ENCODE data around the gene PCGF1. TPM values are rescaled to one million over a fixed set of nuclear protein-coding genes. Genes with fewer than 3 reads are reported as not detected.

The PCGF1 gene
- total and polyA plus RNA-seq, 2 experiments from 2014 or later, result 10.9 to 13.4 TPM

DNA sequence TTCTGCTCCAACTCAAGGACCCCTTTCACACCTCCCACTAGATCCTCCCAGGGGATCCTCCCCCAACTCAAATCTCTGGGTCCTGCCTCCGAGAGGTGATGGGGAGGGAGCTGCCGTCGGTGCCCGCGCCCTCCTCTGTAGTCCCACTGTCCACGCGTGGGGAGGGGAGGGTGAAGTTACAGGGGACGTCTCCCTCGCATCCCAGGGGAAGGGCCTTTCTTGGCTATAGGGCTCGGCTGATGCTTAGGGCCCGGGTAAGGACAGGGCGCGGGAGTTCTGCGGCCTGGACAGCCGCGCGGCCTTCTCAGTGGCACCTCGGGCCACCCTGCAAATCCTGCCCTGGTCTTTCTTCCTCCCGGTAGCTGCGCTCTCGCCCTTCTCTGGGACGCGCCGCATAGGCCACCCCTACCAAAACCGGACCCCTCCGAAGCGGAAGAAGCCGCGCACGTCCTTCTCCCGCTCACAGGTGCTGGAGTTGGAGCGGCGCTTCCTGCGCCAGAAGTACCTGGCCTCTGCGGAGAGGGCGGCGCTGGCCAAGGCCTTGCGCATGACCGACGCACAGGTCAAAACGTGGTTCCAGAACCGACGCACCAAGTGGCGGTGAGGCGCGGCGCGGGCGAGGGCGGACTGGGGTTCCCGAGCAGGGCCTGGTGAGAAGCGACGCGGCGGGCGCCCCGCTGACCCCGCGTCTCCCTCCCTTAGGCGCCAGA is 7.9 kb upstream of the PCGF1 start:
- peaks cover 11% of the 10 kb centered on the region for H3K4me1 Mint-ChIP-seq
- no peak overlapping the region for H3K27ac Mint-ChIP-seq
- peak overlapping the region; percentile 70 for H3K4me3 Mint-ChIP-seq
- peak overlapping the region; percentile 57 for H3K4me3 ChIP-seq
- H3F3A ChIP-seq (replicated peaks; ENCODE audit: low read depth), result peaks cover 5% of the 10 kb centered on the region; the same call in 1 of the 2 replicates
- TF ChIP-seq POLR2AphosphoS5 (IDR thresholded peaks at IDR 0.05; ENCODE audit: low read depth) (no peak), EZH2 (IDR thresholded peaks at IDR 0.05; ENCODE audit: low read depth, unreplicated experiment) (peak; percentile 93), NANOG (IDR thresholded peaks at IDR 0.05; ENCODE audit: borderline replicate concordance) (no peak), ZNF331 (CRISPR knock-in tag; IDR thresholded peaks at IDR 0.05; ENCODE audit: low read depth) (no peak), ZNF114 (CRISPR knock-in tag; IDR thresholded peaks at IDR 0.05) (no peak), EZH2phosphoT487 (IDR thresholded peaks at IDR 0.05; ENCODE audit: unreplicated experiment) (peak; percentile 68), JUNB (IDR thresholded peaks at IDR 0.05; ENCODE audit: unreplicated experiment) (no peak), CREB1 (CRISPR knock-in tag; IDR thresholded peaks at IDR 0.05; ENCODE audit: low read depth) (peak; percentile 45), STAT1 (IDR thresholded peaks at IDR 0.05; ENCODE audit: unreplicated experiment) (no peak)
- TF ChIP-seq, protein P1, sequence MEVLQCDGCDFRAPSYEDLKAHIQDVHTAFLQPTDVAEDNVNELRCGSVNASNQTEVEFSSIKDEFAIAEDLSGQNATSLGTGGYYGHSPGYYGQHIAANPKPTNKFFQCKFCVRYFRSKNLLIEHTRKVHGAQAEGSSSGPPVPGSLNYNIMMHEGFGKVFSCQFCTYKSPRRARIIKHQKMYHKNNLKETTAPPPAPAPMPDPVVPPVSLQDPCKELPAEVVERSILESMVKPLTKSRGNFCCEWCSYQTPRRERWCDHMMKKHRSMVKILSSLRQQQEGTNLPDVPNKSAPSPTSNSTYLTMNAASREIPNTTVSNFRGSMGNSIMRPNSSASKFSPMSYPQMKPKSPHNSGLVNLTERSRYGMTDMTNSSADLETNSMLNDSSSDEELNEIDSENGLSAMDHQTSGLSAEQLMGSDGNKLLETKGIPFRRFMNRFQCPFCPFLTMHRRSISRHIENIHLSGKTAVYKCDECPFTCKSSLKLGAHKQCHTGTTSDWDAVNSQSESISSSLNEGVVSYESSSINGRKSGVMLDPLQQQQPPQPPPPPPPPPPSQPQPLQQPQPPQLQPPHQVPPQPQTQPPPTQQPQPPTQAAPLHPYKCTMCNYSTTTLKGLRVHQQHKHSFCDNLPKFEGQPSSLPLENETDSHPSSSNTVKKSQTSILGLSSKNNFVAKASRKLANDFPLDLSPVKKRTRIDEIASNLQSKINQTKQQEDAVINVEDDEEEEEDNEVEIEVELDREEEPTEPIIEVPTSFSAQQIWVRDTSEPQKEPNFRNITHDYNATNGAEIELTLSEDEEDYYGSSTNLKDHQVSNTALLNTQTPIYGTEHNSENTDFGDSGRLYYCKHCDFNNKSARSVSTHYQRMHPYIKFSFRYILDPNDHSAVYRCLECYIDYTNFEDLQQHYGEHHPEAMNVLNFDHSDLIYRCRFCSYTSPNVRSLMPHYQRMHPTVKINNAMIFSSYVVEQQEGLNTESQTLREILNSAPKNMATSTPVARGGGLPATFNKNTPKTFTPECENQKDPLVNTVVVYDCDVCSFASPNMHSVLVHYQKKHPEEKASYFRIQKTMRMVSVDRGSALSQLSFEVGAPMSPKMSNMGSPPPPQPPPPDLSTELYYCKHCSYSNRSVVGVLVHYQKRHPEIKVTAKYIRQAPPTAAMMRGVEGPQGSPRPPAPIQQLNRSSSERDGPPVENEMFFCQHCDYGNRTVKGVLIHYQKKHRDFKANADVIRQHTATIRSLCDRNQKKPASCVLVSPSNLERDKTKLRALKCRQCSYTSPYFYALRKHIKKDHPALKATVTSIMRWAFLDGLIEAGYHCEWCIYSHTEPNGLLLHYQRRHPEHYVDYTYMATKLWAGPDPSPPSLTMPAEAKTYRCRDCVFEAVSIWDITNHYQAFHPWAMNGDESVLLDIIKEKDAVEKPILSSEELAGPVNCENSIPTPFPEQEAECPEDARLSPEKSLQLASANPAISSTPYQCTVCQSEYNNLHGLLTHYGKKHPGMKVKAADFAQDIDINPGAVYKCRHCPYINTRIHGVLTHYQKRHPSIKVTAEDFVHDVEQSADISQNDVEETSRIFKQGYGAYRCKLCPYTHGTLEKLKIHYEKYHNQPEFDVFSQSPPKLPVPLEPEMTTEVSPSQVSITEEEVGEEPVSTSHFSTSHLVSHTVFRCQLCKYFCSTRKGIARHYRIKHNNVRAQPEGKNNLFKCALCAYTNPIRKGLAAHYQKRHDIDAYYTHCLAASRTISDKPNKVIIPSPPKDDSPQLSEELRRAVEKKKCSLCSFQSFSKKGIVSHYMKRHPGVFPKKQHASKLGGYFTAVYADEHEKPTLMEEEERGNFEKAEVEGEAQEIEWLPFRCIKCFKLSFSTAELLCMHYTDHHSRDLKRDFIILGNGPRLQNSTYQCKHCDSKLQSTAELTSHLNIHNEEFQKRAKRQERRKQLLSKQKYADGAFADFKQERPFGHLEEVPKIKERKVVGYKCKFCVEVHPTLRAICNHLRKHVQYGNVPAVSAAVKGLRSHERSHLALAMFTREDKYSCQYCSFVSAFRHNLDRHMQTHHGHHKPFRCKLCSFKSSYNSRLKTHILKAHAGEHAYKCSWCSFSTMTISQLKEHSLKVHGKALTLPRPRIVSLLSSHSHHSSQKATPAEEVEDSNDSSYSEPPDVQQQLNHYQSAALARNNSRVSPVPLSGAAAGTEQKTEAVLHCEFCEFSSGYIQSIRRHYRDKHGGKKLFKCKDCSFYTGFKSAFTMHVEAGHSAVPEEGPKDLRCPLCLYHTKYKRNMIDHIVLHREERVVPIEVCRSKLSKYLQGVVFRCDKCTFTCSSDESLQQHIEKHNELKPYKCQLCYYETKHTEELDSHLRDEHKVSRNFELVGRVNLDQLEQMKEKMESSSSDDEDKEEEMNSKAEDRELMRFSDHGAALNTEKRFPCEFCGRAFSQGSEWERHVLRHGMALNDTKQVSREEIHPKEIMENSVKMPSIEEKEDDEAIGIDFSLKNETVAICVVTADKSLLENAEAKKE (CRISPR knock-in tag; IDR thresholded peaks at IDR 0.05), result no peak
- TF ChIP-seq, protein P2, sequence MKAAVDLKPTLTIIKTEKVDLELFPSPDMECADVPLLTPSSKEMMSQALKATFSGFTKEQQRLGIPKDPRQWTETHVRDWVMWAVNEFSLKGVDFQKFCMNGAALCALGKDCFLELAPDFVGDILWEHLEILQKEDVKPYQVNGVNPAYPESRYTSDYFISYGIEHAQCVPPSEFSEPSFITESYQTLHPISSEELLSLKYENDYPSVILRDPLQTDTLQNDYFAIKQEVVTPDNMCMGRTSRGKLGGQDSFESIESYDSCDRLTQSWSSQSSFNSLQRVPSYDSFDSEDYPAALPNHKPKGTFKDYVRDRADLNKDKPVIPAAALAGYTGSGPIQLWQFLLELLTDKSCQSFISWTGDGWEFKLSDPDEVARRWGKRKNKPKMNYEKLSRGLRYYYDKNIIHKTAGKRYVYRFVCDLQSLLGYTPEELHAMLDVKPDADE (IDR thresholded peaks at IDR 0.05), result no peak
- TF ChIP-seq, protein P3, sequence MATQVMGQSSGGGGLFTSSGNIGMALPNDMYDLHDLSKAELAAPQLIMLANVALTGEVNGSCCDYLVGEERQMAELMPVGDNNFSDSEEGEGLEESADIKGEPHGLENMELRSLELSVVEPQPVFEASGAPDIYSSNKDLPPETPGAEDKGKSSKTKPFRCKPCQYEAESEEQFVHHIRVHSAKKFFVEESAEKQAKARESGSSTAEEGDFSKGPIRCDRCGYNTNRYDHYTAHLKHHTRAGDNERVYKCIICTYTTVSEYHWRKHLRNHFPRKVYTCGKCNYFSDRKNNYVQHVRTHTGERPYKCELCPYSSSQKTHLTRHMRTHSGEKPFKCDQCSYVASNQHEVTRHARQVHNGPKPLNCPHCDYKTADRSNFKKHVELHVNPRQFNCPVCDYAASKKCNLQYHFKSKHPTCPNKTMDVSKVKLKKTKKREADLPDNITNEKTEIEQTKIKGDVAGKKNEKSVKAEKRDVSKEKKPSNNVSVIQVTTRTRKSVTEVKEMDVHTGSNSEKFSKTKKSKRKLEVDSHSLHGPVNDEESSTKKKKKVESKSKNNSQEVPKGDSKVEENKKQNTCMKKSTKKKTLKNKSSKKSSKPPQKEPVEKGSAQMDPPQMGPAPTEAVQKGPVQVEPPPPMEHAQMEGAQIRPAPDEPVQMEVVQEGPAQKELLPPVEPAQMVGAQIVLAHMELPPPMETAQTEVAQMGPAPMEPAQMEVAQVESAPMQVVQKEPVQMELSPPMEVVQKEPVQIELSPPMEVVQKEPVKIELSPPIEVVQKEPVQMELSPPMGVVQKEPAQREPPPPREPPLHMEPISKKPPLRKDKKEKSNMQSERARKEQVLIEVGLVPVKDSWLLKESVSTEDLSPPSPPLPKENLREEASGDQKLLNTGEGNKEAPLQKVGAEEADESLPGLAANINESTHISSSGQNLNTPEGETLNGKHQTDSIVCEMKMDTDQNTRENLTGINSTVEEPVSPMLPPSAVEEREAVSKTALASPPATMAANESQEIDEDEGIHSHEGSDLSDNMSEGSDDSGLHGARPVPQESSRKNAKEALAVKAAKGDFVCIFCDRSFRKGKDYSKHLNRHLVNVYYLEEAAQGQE (IDR thresholded peaks at IDR 0.05; ENCODE audit: unreplicated experiment), result no peak
- TF ChIP-seq, protein P4, sequence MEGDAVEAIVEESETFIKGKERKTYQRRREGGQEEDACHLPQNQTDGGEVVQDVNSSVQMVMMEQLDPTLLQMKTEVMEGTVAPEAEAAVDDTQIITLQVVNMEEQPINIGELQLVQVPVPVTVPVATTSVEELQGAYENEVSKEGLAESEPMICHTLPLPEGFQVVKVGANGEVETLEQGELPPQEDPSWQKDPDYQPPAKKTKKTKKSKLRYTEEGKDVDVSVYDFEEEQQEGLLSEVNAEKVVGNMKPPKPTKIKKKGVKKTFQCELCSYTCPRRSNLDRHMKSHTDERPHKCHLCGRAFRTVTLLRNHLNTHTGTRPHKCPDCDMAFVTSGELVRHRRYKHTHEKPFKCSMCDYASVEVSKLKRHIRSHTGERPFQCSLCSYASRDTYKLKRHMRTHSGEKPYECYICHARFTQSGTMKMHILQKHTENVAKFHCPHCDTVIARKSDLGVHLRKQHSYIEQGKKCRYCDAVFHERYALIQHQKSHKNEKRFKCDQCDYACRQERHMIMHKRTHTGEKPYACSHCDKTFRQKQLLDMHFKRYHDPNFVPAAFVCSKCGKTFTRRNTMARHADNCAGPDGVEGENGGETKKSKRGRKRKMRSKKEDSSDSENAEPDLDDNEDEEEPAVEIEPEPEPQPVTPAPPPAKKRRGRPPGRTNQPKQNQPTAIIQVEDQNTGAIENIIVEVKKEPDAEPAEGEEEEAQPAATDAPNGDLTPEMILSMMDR (conservative IDR thresholded peaks at IDR 0.05; ENCODE audit: low read depth in 2 of 2), result no peak
- ATAC-seq (peak; percentile 37), DNase-seq (ENCODE audit: low spot score) (peak; percentile 69)
- peaks cover 90% of the 10 kb centered on the region for H3K27me3 Mint-ChIP-seq (ENCODE audit: insufficient read depth, low read depth, poor library complexity)
- no peaks in the 10 kb centered on the region for H3K36me3 ChIP-seq (ENCODE audit: insufficient read depth)
- peak overlapping the region; percentile 94 for H2AFZ ChIP-seq
- H3K36me3 Mint-ChIP-seq (ENCODE audit: low read depth), result peaks cover 8% of the 10 kb centered on the region
- no peaks in the 10 kb centered on the region for H3K79me2 ChIP-seq (replicated peaks; ENCODE audit: insufficient read depth)
- peaks cover 100% of the 10 kb centered on the region for H3K27me3 ChIP-seq (ENCODE audit: insufficient read depth)
- peaks cover 24% of the 10 kb centered on the region for H3K9me3 Mint-ChIP-seq
- H4K20me1 ChIP-seq (replicated peaks; ENCODE audit: insufficient read depth), result no peaks in the 10 kb centered on the region; the same call in 1 of the 2 replicates
- H3K9me2 ChIP-seq (ENCODE audit: insufficient read depth), result peaks cover 7% of the 10 kb centered on the region
- H3K27ac ChIP-seq (ENCODE audit: low read depth), result no peak overlapping the region
- peak overlapping the region; percentile 80 for H3K4me2 ChIP-seq
- H3K4me1 ChIP-seq (ENCODE audit: insufficient read depth), result peaks cover 15% of the 10 kb centered on the region; the same call in 1 of the 2 replicates
